HG03354 (cell line): ENCODE data around the gene FXR2.
"Not testable (repeated sequence)": the region's sequence is repeated elsewhere in the genome, so short reads cannot be mapped to it uniquely, and the experiment has no call there.

Experiments
- ATAC-seq: cut with Tn5 transposase; IDR thresholded peaks from one replicate; pipeline ENCODE4 v1.9.1; 2021; ENCODE audit warnings: mild to moderate bottlenecking; ENCODE audit not compliant: unreplicated experiment, poor library complexity, severe bottlenecking

FXR2 gene

GRCh38 chr17:7614425-7615264, at the start of gene FXR2:
Gene FXR2 (minus strand): TSS chr17:7614897. CDS start chr17:7614532, 365 bp downstream.
- peak; percentile 89 for ATAC-seq

DNA sequence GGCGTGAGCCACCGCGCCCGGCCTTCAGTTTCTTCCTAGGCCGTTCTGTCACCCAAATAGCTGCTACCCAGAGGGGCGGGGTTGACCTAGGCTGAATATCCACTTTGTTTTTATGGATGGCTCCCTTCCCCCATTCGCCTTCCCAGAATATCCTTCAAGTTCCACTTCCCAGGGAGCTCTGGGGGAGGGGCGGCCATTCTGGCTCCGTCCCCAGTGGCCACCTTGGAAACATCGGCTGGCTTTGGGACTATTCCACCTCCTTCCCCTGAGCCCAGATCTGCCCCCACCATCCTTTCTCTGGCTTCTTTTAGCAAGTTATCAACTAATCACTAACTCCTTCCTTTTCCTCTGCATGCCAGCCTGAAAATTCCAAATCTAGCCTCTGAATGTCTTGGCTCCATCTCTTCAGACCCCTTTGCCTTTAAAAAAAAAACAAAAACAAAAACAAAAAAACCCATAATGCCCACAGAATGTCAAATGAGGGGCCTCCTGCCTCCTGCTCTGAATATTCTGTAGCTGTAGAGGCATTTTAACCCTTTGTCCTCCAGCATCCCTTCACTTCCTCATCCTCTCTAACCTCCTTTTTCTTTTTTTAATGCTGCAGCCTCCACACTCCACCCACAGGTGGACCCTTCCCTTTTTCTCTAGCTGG, 42.4 kb upstream of the FXR2 start:
- no peak for ATAC-seq

DNA sequence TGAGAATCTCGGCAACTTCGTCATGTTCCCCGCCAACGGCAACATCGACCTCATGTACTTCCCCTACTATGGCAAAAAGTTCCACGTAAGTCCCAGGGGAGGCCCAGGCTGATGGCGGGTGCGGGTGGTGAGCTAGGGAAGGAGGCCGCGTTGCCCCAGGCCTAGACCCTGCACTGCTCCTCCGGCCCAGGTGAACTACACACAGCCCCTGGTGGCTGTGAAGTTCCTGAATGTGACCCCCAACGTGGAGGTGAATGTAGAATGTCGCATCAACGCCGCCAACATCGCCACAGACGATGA, 40.8 kb upstream of the FXR2 start:
- no peak for ATAC-seq

- no peak for ATAC-seq
Observed at GRCh38 chr17:7654832-7655540, 40.3 kb upstream of the FXR2 start.

DNA sequence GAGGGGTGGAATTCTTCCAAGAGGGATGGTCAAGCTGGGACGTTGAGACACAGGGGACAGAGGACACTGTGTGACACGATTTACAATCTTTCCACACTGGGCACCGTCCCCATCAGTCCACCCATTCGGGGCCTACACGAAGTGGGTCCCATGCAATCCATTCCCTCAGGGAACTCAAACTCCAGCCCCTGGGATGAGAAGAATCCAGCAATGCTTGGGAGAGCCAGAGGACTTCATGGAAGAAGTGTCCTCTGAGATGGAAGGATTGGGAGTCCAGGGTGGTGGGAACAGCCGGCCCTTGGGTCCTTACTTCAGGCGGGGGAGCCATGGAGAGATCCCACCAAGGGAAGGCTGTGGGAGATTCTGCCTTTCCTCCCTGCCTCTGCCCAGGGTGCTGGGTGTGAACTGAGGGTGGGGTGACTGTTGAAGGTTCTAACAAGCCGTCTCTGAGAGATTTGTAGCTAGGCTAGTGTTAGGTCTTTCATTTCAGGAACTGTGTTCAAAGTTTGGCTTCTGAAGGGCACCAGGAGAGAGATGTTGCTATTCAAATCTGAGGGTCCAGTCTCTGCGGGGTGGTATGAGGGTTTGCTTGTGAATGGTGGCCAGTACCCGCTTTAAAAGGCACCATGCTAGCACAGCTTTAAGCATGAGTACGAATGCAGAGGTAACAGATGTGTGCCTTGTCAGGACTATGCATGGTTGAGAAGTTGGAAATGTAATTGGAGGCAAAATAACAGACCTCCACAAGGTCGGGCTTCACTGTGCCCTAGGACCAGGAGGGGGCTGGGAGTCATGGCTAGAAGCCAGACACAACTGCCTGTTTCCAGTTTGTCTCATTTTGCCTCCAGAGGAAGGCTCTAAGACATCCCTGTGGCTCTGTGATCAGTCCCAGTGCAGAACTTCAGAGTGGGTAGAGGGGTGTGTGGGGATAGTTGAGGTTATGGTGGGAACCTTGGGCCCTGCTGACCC, 38.0 kb upstream of the FXR2 start:
- no peak for ATAC-seq

DNA sequence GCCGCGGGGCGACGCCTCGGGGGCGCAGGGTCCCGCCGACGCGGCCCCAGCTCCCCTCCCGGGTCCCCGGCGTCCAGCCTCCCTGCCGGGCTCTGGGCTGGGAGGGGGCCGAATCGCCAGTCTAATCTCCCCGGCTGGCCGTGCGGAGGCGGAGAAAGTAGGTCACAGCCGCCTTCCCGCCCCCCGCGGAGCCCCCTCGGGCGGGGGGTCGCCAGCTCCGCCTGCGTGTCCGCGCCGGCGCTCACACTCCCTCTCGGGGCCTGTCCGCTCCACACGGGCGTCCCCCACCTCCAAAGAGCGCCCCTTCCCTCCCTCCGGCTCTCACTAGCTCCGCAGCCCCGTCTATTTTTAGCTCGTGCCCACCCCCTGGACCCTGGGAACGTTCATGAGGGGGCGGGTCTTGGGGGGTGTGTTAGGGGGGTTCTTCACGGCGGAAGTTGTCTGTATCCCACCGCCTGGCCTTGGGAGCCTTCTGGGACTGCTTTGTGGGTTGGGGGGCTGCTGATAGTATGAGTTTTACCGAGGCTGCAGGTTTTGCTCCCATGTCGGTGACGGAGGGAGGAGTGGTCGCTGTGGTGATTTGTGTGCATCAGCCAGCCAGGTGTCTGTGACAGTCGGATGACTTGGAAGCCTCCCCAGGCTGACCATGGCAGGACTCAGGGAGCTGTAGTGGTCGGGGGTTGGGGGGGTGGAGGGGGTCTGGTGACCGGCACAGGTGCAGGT, 37.1 kb upstream of the FXR2 start:
- ATAC-seq, result no peak

- ATAC-seq, result no peak
Observed at GRCh38 chr17:7651097-7651664, 36.5 kb upstream of the FXR2 start.

DNA sequence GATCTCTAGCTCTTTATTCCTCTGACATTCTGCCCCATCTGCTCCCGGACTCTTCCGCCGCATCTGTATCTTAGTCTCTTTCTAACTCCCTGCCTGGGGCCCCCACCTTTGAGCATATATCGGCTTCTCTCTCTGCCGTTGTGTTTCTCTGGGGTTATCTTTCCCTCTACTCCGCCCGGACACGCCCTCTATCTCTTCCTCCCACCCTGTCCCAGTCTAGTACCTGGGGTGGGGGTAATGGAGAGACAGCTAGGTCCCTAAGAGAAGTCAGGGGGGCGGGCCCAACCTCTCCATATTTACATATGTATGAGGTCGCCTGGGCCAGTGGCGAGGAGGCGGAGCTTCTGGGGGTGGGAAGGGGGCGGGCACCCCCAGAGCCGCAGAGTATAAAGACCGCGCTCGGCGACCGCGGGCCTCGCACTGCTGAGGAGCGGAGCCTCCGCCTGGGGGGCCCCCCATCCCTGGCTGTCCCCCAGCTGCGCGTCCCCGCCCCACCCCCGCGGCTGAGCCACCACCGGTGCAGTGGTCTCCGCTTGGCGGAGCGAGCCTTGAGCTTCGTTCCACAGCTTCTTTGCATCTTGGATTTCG, 35.9 kb upstream of the FXR2 start, which contains the start of gene ATP1B2:
Gene ATP1B2 (plus strand): TSS at position 418 of the 588 bp plus-strand sequence. CDS start 593 bp downstream, outside the sequence.
- no peak for ATAC-seq

GRCh38 chr17:7647018-7647417, 32.3 kb upstream of the FXR2 start:
- no peak for ATAC-seq

- ATAC-seq, result no peak
Observed at GRCh38 chr17:7646457-7646856, 31.8 kb upstream of the FXR2 start.

DNA sequence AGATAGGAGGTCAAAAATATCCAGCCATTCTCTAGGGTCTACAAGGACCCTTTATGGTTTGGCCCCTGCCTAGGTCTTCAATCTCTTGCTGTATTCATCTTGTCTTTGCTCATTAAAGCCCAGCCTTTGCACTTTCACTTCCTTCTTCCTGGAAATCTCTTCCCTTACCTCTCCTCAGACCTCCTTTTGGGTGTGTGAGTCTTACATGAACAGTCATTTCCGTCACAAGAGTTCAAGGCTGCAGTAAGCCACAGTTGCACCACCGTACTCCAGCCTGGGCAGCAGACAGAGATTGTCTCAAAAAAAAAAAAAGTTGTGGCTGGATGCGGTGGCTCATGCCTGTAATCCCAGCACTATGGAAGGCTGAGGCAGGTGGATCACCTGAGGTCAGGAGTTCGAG, 30.1 kb upstream of the FXR2 start:
- no peak for ATAC-seq

- not testable (repeated sequence) for ATAC-seq
Observed at GRCh38 chr17:7641635-7642034, 26.9 kb upstream of the FXR2 start.

DNA sequence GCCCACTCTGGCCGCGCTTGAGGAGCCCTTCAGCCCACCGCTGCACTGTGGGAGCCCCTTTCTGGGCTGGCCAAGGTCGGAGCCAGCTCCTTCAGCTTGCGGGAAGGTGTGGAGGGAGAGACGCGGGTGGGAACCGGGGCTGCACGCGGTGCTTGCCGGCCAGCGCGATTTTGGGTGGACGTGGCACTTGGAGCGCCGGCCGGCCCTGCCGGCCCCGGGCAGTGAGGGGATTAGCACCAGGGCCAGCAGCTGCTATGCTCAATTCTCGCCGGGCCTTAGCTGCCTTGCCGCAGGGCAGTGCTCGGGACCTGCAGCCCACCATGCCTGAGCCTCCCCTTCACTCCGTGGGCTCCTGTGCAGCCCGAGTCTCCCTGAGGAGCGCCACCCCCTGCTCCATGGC, 26.1 kb upstream of the FXR2 start:
- ATAC-seq, result no peak

GRCh38 chr17:7636163-7636562, 21.5 kb upstream of the FXR2 start:
- ATAC-seq, result no peak

DNA sequence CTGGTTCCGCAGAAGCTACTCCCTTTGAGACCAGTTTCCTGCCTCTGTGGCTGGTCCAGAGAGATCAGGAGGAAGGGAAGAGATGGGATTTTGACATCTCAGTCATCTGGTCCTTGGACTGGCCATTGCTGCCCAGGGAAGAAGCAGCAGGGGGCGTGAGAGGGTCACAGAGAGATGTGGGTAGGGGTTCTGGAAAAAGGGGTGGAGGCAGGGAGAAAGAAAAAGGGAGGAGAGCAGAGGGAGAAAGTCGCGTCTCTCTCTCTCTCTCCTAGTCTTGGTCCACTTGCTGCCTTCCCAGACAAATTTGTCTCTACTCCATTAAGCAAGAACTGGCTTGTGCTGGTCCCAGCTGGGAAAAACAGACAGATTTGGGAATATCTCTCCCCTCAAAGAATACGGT, 19.7 kb upstream of the FXR2 start:
- no peak for ATAC-seq

DNA sequence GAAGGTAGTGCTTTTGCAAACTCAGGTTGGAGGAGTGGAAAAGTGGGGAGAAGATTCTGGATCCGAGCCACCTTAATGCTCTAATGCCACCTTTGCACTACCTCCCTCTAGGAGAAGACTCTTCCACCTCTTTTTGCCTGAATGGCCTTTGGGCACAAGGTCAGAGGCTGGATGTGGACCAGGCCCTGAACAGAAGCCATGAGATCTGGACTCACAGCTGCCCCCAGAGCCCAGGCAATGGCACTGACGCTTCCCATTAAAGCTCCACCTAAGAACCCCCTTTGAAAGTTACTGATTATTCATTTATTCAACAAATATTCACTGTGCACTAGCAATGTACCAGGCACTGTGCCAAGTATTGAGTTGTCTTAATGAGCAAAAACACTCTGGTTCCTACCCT, 18.4 kb upstream of the FXR2 start:
- ATAC-seq, result no peak

- ATAC-seq, result no peak
Observed at GRCh38 chr17:7632492-7632894, 17.8 kb upstream of the FXR2 start.
